GM19395 (cell line): ENCODE results near the gene CNTN4.
A peak's percentile ranks its signal among the peaks of the same experiment; 100 is the strongest.

Source experiments
- ATAC-seq: cut with Tn5 transposase; IDR thresholded peaks from one replicate; pipeline ENCODE4 v1.9.1; 2021; ENCODE audit warnings: mild to moderate bottlenecking, moderate library complexity; ENCODE audit not compliant: unreplicated experiment

CNTN4 gene

GRCh38 chr3:2148561-2149340, 50.1 kb downstream of the CNTN4 start:
- no peak for ATAC-seq

DNA sequence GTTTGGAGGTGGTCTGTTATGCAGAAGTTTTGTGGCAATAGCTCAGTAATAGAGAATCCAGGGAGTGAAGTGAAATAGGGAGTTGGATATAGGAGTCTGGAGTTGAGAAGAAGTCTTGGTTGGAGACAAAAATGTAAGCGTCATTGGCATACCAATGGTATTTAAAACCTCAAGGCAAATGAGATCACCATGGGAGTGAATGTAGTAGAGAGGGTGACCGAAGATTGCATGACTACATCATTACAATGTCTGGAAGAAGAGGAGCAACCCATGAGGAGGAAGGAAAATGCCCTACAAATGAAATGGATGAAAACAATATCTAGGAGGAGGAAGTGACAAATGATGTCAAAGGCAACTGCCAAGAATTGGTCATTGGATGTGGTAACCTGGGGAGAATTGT, 54.4 kb downstream of the CNTN4 start:
- ATAC-seq: no peak

- no peak for ATAC-seq
These were observed 54.9 kb downstream of the CNTN4 start for GRCh38 chr3:2153547-2153946.

GRCh38 chr3:2154621-2155020, 56.0 kb downstream of the CNTN4 start:
- no peak for ATAC-seq

- ATAC-seq: peak; percentile 77
These were observed 57.7 kb downstream of the CNTN4 start for GRCh38 chr3:2156244-2156847.

GRCh38 chr3:2158828-2159227, 60.2 kb downstream of the CNTN4 start:
- no peak for ATAC-seq

DNA sequence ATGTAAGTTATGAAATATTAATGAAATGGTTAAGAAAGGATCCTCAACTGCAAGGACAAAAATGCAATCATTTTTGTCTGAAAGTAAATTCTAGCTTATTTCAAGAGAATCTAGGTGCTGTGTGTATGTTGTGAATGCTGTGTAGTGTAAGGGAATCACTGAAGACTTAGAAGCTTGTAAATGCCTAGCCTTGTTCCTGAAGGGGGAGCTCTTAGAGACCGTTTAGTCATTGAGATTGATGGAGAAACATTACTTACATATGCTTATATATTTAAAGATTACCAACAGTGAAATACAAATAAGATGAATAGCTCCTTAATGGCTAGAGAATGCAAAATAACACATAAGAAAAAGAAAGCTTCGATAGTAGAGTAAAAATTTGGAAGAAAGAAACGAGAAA, 67.9 kb downstream of the CNTN4 start:
- ATAC-seq: no peak

GRCh38 chr3:2172561-2173171, 74.0 kb downstream of the CNTN4 start:
- no peak for ATAC-seq

GRCh38 chr3:2180634-2181033, 82.0 kb downstream of the CNTN4 start:
- no peak for ATAC-seq

DNA sequence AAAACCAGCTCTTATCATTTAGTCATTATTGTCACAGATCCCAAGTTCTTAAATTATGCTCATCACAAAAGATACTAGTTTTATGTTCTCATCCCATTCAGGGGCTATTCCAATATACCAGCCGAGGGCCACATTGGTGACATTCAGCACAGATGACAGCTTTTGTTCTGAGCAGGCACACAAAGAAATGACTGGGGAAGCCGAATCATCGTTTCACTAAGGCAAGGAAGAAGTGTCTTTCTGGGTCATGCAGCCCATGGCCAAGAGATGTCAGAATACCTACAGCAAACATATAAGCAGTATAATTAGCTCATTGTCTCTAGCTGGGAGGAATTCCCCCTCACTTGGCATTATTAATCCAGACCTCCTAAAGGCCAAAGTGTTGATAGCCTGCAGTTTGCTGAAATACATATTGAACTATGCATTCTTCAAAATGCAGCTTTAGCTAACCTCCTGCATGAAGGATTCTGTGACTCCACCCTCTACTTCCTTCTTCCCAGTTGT, 100.2 kb downstream of the CNTN4 start:
- no peak for ATAC-seq

DNA sequence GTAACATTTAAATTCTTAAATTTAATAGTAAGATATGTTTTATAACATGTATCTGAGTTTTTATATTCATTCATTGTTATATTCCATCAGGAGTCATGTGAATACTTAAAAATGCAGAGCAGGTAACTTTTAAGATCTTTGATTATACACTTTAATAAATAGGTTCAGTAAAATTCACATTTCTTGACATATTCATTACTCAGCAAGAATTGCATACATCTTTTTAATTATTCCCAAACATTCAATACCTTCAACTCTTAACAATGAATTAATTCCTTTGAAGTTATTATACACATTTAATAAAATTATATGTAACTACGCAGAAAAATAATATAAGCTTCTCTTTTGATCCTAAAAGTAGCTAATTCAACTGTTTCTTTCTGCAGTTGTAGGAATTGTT, 105.4 kb downstream of the CNTN4 start:
- no peak for ATAC-seq

DNA sequence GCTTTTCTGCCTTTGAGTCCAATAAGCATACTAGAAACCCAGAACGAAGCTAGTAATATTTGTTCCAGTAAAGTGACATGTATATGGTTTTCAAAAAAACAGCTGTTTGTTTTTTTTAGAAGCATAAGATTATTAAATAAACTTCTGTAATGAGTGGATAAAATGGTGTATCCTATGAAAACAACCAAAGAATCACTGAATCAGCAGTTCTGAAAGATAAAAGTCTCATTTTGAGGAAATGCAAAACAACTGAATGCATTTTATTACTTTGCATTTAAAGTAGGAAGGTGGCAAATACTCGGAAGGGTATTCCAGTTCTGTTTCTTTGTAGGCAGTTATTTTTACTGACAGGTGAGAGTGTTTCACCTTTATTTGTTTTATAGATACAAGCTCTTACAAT, 107.0 kb downstream of the CNTN4 start:
- ATAC-seq: no peak

GRCh38 chr3:2206536-2206935, 107.9 kb downstream of the CNTN4 start:
- no peak for ATAC-seq

- ATAC-seq: no peak
These were observed 112.9 kb downstream of the CNTN4 start for GRCh38 chr3:2211568-2211967.

DNA sequence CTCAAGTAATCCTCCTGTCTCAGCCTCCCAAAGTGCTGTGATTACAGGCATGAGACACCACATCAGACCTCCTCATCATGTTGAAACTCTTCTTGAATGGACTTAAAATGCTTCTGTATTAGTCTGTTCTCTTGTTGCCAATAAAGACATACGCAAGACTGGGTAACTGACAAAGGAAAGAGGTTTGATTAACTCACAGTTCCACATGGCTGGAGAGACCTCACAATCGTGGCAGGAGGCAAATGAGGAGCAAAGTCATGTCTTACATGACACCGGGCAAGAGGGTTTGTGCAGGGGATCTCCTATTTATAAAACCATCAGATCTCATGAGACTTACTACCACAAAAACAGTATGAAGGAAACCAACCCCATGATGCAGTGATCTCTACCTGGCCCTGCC, 113.5 kb downstream of the CNTN4 start:
- no peak for ATAC-seq

GRCh38 chr3:2218375-2218774, 119.7 kb downstream of the CNTN4 start:
- ATAC-seq: no peak

GRCh38 chr3:2218816-2219215, 120.2 kb downstream of the CNTN4 start:
- ATAC-seq: no peak

GRCh38 chr3:2236203-2236602, 137.5 kb downstream of the CNTN4 start:
- ATAC-seq: no peak

DNA sequence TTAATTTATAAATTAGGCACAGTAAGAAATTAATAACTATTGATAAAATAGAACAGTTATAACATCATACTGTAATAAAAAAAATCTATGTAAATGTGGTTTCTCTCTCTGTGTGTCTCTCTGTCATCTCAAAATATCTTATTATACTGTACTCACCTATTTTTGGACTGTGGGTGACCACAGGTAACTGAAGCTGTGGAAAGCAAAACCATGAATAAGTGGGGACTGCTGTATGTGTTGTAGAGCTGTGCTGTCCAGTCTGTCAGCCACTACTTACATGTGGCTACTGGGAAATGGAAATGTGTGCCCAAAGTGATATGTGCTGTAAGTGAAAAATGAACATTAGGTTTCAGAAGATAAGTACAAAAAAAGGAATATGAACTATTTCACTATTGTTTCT, 145.5 kb downstream of the CNTN4 start:
- no peak for ATAC-seq

GRCh38 chr3:2246873-2247648, 148.4 kb downstream of the CNTN4 start:
- no peak for ATAC-seq

DNA sequence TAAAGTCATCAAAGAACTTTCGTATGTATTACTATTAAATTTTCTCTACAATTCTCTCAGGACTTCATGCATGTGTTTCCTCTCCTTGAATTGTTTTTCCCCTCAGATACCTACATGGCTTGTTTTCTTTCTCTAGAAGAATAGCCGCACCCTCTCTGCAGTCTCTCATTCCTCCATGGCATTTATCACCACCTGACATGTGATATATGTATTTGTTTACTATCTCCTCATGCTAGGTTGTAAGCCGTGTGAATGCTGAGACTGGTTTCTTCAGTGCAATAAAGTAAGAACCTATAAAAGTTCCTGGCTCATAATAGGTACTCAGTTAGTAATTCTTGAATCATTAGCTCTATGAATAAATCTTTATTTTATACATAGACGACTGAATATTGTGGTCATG, 149.2 kb downstream of the CNTN4 start:
- ATAC-seq: no peak
